Measurements from ENCODE around the gene CDC42BPA.

GRCh38 chr1:227253065-227253464 lies 65.2 kb downstream of the CDC42BPA start:
- TF ChIP-seq TARDBP (IDR thresholded peaks at IDR 0.05) = no peak
- TF ChIP-seq SUZ12 (IDR thresholded peaks at IDR 0.05) = no peak
- TF ChIP-seq SP1 (IDR thresholded peaks at IDR 0.05) = no peak
- TF ChIP-seq PKNOX1 (IDR thresholded peaks at IDR 0.05) = no peak
- no peak for TF ChIP-seq BHLHE40 (IDR thresholded peaks at IDR 0.05; ENCODE audit: borderline replicate concordance)
- TF ChIP-seq L3MBTL2 (conservative IDR thresholded peaks at IDR 0.05) = no peak
- no peak for TF ChIP-seq ELF4 (IDR thresholded peaks at IDR 0.05)
- TF ChIP-seq FOXM1 (IDR thresholded peaks at IDR 0.05; ENCODE audit: borderline replicate concordance) = no peak
- TF ChIP-seq HDGF (IDR thresholded peaks at IDR 0.05; ENCODE audit: borderline replicate concordance) = no peak
- no peak for TF ChIP-seq FOXA1 (IDR thresholded peaks at IDR 0.05)
- no peak for TF ChIP-seq FOXK2 (IDR thresholded peaks at IDR 0.05)
- TF ChIP-seq CTBP1 (IDR thresholded peaks at IDR 0.05; ENCODE audit: borderline replicate concordance) = no peak
- TF ChIP-seq ARNT (IDR thresholded peaks at IDR 0.05) = no peak
- TF ChIP-seq NFRKB (IDR thresholded peaks at IDR 0.05) = no peak
